Stomach (tissue), 4 donors: ENCODE data around the gene DDOST.

ENCODE experiments used
- EP300 ChIP-seq: sonication (generic); formaldehyde crosslinking; IDR thresholded peaks from one replicate; pipeline ENCODE4 v1.6.1; 2017; ENCODE audit warnings: antibody characterized with exemption
- POLR2A ChIP-seq, 4 donors: fragments of 450-650 bp; IDR thresholded peaks; one replicate each; pipeline ENCODE4 v1.6.1; 2016; ENCODE audit warnings: antibody characterized with exemption in 4 of 4, control low read depth in 2 of 4, mild to moderate bottlenecking in 1 of 4, moderate library complexity in 1 of 4
- TF ChIP-seq, protein P1 (sequence below), 7 experiments: fragments of 450-650 bp in 4 of 7; fragments of 200-600 bp in 3 of 7; sonication (generic) in 3 of 7; IDR thresholded peaks; one replicate each; pipeline ENCODE4 v1.5.1; 2016 to 2019; ENCODE audit warnings: antibody characterized with exemption in 7 of 7, control low read depth in 2 of 7, mild to moderate bottlenecking in 1 of 7

DNA sequence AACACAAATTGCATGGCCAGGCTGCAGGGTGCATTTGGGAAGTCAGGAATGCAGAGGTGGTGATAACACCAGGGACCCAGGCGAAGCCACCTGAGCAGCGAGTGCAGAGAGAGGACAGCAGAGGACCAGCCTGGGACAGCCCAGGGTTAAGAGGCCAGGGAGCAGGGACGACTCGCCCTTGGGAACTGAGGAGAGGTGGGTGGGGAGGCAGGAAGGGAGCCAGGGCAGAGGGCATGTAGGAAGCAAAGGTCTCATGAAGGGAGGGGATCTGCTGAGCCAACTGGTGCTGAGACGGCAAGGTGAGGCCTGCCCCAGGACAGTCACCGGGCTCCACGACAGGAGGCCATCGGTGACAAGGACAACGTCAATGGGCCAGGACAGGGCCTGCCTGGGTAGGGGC is 40.3 kb upstream of the DDOST start:
- TF ChIP-seq, protein P1, sequence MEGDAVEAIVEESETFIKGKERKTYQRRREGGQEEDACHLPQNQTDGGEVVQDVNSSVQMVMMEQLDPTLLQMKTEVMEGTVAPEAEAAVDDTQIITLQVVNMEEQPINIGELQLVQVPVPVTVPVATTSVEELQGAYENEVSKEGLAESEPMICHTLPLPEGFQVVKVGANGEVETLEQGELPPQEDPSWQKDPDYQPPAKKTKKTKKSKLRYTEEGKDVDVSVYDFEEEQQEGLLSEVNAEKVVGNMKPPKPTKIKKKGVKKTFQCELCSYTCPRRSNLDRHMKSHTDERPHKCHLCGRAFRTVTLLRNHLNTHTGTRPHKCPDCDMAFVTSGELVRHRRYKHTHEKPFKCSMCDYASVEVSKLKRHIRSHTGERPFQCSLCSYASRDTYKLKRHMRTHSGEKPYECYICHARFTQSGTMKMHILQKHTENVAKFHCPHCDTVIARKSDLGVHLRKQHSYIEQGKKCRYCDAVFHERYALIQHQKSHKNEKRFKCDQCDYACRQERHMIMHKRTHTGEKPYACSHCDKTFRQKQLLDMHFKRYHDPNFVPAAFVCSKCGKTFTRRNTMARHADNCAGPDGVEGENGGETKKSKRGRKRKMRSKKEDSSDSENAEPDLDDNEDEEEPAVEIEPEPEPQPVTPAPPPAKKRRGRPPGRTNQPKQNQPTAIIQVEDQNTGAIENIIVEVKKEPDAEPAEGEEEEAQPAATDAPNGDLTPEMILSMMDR (IDR thresholded peaks at IDR 0.05): no peak
- TF ChIP-seq EP300: no peak
- TF ChIP-seq POLR2A (IDR thresholded peaks at IDR 0.05): no peak
